K562 (cell line): ENCODE data around the gene OVCH2. TPM values are rescaled to one million over a fixed set of nuclear protein-coding genes. Genes with fewer than 3 reads are reported as not detected.

Experiments used
- ATAC-seq: fragments of 200-7000 bp; cut with Tn5 transposase; 3 replicates; pipeline ENCODE4 v1.9.1; 2020; ENCODE audit warnings: moderate library complexity
- BruUV-seq: library from RNA; stranded (reverse); fragments of 400-500 nt; replicated peaks from 2 replicates; lab custom pipeline; 2021; lab: Mats Ljungman, UMichigan
- CTCF ChIA-PET: fragments of 300-600 bp; formaldehyde crosslinking; extraction: SDS; loops from one replicate; lab custom pipeline; 2021; ENCODE audit warnings: low intra/inter-chr PET ratio; lab: Yijun Ruan, JAX
- POLR2A ChIA-PET: fragments of 300-600, 350-650 bp; sonication (Branson Sonifier 250); formaldehyde crosslinking; extraction: SDS; loops from one replicate; lab custom pipeline; 2021; ENCODE audit warnings: antibody characterized with exemption, inconsistent platforms; lab: Yijun Ruan, JAX
- DNase-seq, 4 experiments: peaks; one replicate each; pipeline versions ENCODE4 v3.0.0 to v3.0.0-alpha.2; 2011 to 2018; ENCODE audit warnings: low spot score in 3 of 4, mixed read lengths in 3 of 4; ENCODE audit errors: extremely low read depth in 1 of 4
- FAIRE-seq: peaks from 2 replicates; lab custom pipeline; 2011; peaks lifted over from hg19 to GRCh38; lab: Jason Lieb, UNC
- H2AFZ ChIP-seq: 2 replicates; pipeline ENCODE4 v1.6.0; 2011; ENCODE audit warnings: low read depth, low read length, control low read depth, inconsistent platforms
- H3K27ac ChIP-seq: fragments of 200-600 bp; 3 replicates; pipeline ENCODE4 v1.8.0; 2011; ENCODE audit warnings: low read depth, mild to moderate bottlenecking, control low read depth, inconsistent platforms, low read length, moderate library complexity, mixed read lengths; ENCODE audit errors: extremely low read depth
- H3K27me3 ChIP-seq, 2 experiments: fragments of 300-600 bp in 1 of 2; 2 replicates in 1 of 2; 3 replicates in 1 of 2; pipeline versions ENCODE4 v1.6.0 to v1.8.0; 2011; ENCODE audit warnings: inconsistent platforms in 2 of 2, low read length in 2 of 2, mild to moderate bottlenecking in 1 of 2, mixed read lengths in 1 of 2, moderate library complexity in 1 of 2; ENCODE audit not compliant: control insufficient read depth in 2 of 2, insufficient read depth in 2 of 2
- H3K36me3 ChIP-seq: fragments of 300-600 bp; 3 replicates; pipeline ENCODE4 v1.8.0; 2011; ENCODE audit warnings: mild to moderate bottlenecking, low read length, inconsistent platforms; ENCODE audit not compliant: control insufficient read depth, insufficient read depth
- H3K4me1 ChIP-seq, 2 experiments: fragments of 200-600 bp in 1 of 2; replicated peaks in 1 of 2; 2 replicates in 1 of 2; 3 replicates in 1 of 2; pipeline versions ENCODE4 v1.5.1 to v1.8.0; 2011; ENCODE audit warnings: inconsistent platforms in 2 of 2, low read length in 2 of 2, mild to moderate bottlenecking in 1 of 2, mixed read lengths in 1 of 2, moderate library complexity in 1 of 2; ENCODE audit not compliant: control insufficient read depth in 2 of 2, insufficient read depth in 2 of 2
- H3K4me2 ChIP-seq: 2 replicates; pipeline ENCODE4 v1.6.1; 2011; ENCODE audit warnings: low read length, control low read depth, inconsistent platforms, mixed read lengths; ENCODE audit not compliant: insufficient read depth
- H3K4me3 ChIP-seq: fragments of 200-600 bp; sonication (generic), shearing (Covaris generic); 2 replicates; pipeline ENCODE4 v1.5.1; 2016; ENCODE audit warnings: control low read depth, inconsistent platforms
- H3K79me2 ChIP-seq: fragments of 200-600 bp; 3 replicates; pipeline ENCODE4 v1.8.0; 2011; ENCODE audit warnings: low read length, inconsistent platforms; ENCODE audit not compliant: control insufficient read depth, insufficient read depth
- H3K9ac ChIP-seq, 2 experiments: 2 replicates each; pipeline versions ENCODE4 v1.6.0 to v1.6.1; 2011; ENCODE audit warnings: low read depth in 2 of 2, low read length in 2 of 2, control low read depth in 1 of 2, inconsistent platforms in 1 of 2, mild to moderate bottlenecking in 1 of 2, mixed read lengths in 1 of 2; ENCODE audit not compliant: insufficient read depth in 1 of 2
- H3K9me1 ChIP-seq: one replicate; pipeline ENCODE4 v1.6.0; 2011; ENCODE audit warnings: inconsistent platforms, mild to moderate bottlenecking, low read length, moderate library complexity; ENCODE audit not compliant: control insufficient read depth, insufficient read depth
- H3K9me3 ChIP-seq: replicated peaks from 2 replicates; pipeline ENCODE4 v1.5.1; 2011; ENCODE audit warnings: low read depth, low read length, inconsistent platforms; ENCODE audit not compliant: control insufficient read depth, insufficient read depth
- H4K20me1 ChIP-seq: replicated peaks from 2 replicates; pipeline ENCODE4 v1.6.1; 2011; ENCODE audit warnings: low read length, inconsistent platforms, mixed read lengths; ENCODE audit not compliant: control insufficient read depth, insufficient read depth
- ADNP ChIP-seq: fragments of 200-800 bp; sonication (Bioruptor generic); IDR thresholded peaks from 2 replicates; pipeline ENCODE4 v1.6.1; 2016; ENCODE audit warnings: missing genetic modification characterization, missing compliant biosample characterization
- ASH1L ChIP-seq: fragments of 450-650 bp; IDR thresholded peaks from 2 replicates; pipeline ENCODE4 v1.6.1; 2018; ENCODE audit warnings: borderline replicate concordance, mild to moderate bottlenecking, low read depth; ENCODE audit not compliant: partially characterized antibody
- CXXC5 ChIP-seq: fragments of 250-450 bp; sonication (Bioruptor Pico); IDR thresholded peaks from 2 replicates; pipeline ENCODE4 v1.8.0; 2022; ENCODE audit warnings: inconsistent platforms, mild to moderate bottlenecking, moderate library complexity
- E2F1 ChIP-seq: sonication (generic); formaldehyde crosslinking; IDR thresholded peaks from 2 replicates; pipeline ENCODE4 v1.8.1; 2023; ENCODE audit warnings: mild to moderate bottlenecking, missing genetic modification reagents, moderate library complexity
- ESRRB ChIP-seq: fragments of 250-450 bp; sonication (Bioruptor Pico); IDR thresholded peaks from 2 replicates; pipeline ENCODE4 v1.5.0; 2020; ENCODE audit warnings: mild to moderate bottlenecking, moderate library complexity, borderline replicate concordance
- GTF2E2 ChIP-seq: fragments of 200-800 bp; sonication (Bioruptor generic); IDR thresholded peaks from 2 replicates; pipeline ENCODE4 v1.6.1; 2016; ENCODE audit warnings: missing genetic modification characterization, missing compliant biosample characterization
- NFIC ChIP-seq: fragments of 450-650 bp; IDR thresholded peaks from 2 replicates; pipeline ENCODE4 v1.6.1; 2017; ENCODE audit warnings: mild to moderate bottlenecking, inconsistent platforms
- POLR2A ChIP-seq: fragments of 450-650 bp; conservative IDR thresholded peaks from 2 replicates; pipeline ENCODE4 v1.6.1; 2016
- PREB ChIP-seq: sonication (generic); formaldehyde crosslinking; IDR thresholded peaks from 2 replicates; pipeline ENCODE4 v1.8.1; 2023; ENCODE audit warnings: mild to moderate bottlenecking, missing genetic modification reagents
- RBBP5 ChIP-seq: fragments of 200-600 bp; sonication (generic); IDR thresholded peaks from 2 replicates; pipeline ENCODE4 v1.6.1; 2012; ENCODE audit warnings: borderline replicate concordance, mild to moderate bottlenecking, low read length, control low read depth, inconsistent platforms; ENCODE audit not compliant: insufficient read depth, poor library complexity, severe bottlenecking
- RFX1 ChIP-seq: fragments of 450-650 bp; IDR thresholded peaks from 2 replicates; pipeline ENCODE4 v1.6.1; 2016; ENCODE audit warnings: mild to moderate bottlenecking, moderate library complexity
- TAF15 ChIP-seq: fragments of 200-400 bp; formaldehyde crosslinking; IDR thresholded peaks from 2 replicates; pipeline ENCODE4 v1.6.1; 2017; ENCODE audit warnings: mild to moderate bottlenecking, low read depth, low read length, moderate library complexity
- TAF9B ChIP-seq: fragments of 450-650 bp; IDR thresholded peaks from 2 replicates; pipeline ENCODE4 v1.6.1; 2018; ENCODE audit warnings: mild to moderate bottlenecking; ENCODE audit not compliant: partially characterized antibody
- TEAD2 ChIP-seq: fragments of 450-650 bp; IDR thresholded peaks from 2 replicates; pipeline ENCODE4 v1.6.1; 2016; ENCODE audit warnings: missing genetic modification characterization, control low read depth, missing compliant biosample characterization
- ZKSCAN3 ChIP-seq: fragments of 250-450 bp; sonication (Bioruptor Pico); IDR thresholded peaks from 2 replicates; pipeline ENCODE4 v1.4.0; 2020
- ZNF133 ChIP-seq: fragments of 250-450 bp; sonication (Bioruptor Pico); IDR thresholded peaks from 2 replicates; pipeline ENCODE4 v1.4.0; 2020; ENCODE audit warnings: mild to moderate bottlenecking
- ZNF212 ChIP-seq: fragments of 450-650 bp; formaldehyde crosslinking; IDR thresholded peaks from 2 replicates; pipeline ENCODE4 v1.4.0; 2020; ENCODE audit warnings: mild to moderate bottlenecking
- ZNF583 ChIP-seq: fragments of 250-450 bp; sonication (Bioruptor Pico); IDR thresholded peaks from 2 replicates; pipeline ENCODE4 v1.4.0; 2020
- ZNF699 ChIP-seq: fragments of 250-450 bp; sonication (Bioruptor Pico); IDR thresholded peaks from 2 replicates; pipeline ENCODE4 v1.8.0; 2021; ENCODE audit warnings: mild to moderate bottlenecking, moderate library complexity; ENCODE audit not compliant: insufficient replicate concordance
- ZNF77 ChIP-seq: fragments of 250-450 bp; sonication (Bioruptor Pico); IDR thresholded peaks from 2 replicates; pipeline ENCODE4 v1.5.0; 2020
- WGBS: fragments of 100-300 bp; shearing (Covaris generic); methylation state at CpG from one replicate; pipeline ENCODE4 v1.1.6; 2016; ENCODE audit warnings: low coverage, mixed read lengths; ENCODE audit not compliant: insufficient coverage; ENCODE audit errors: missing lambda C conversion rate; 5-methylcytosine and 5-hydroxymethylcytosine counted together
- in situ Hi-C: fragments of 300-500 bp; cut with MboI; formaldehyde crosslinking; loops from 4 replicates; pipeline ENCODE4 v1.15.0; 2018; ENCODE audit warnings: inconsistent platforms, mixed read lengths
- intact Hi-C: fragments of 100-400 bp; cut with micrococcal nuclease; formaldehyde crosslinking; loops from 2 replicates; pipeline ENCODE4 v1.14.2; 2022
- polyA plus RNA-seq, 8 experiments: library from polyadenylated mRNA; depleted of rRNA in 4 of 8; stranded (reverse) in 5 of 8; unstranded in 3 of 8; fragments of >200 nt; fragmentation: Nextera tagmentation in 2 of 8; fragmentation: Illumina TruSeq in 1 of 8; extraction: Ambion mirVana in 2 of 8; extraction: Trizol in 1 of 8; gene quantifications; 2 replicates each; pipeline versions ENCODE4 v1.2.1 to v1.2.3, GENCODE V29; 2011 to 2014; ENCODE audit warnings: inconsistent platforms in 1 of 8, missing spikeins in 1 of 8
- total RNA-seq, 7 experiments: library from RNA; depleted of rRNA in 6 of 7; stranded (reverse); fragments of >200 nt in 6 of 7; fragmentation: Illumina TruSeq in 2 of 7; extraction: Trizol in 2 of 7; gene quantifications; 2 replicates each; pipeline versions ENCODE4 v1.2.1 to v1.2.3, GENCODE V29; 2011 to 2021; ENCODE audit warnings: low replicate concordance in 1 of 7

The OVCH2 gene
- total and polyA plus RNA-seq, 9 of the 15 experiments (the other 6 are each of a cell fraction or from before 2014, with no cell fraction given): not detected

- WGBS: 39% methylated on average over 2 of the region's 2 CpGs
- intact Hi-C loops: no loop called here
- ChIA-PET POLR2A (no interaction called here), CTCF (no interaction called here)
- no peaks in the 10 kb centered on the region for H3K9me3 ChIP-seq
- no peak for TF ChIP-seq ASH1L
- TF ChIP-seq ZKSCAN3 (CRISPR knock-in tag): no peak
- TF ChIP-seq TEAD2 (tag): no peak
- no peak for TF ChIP-seq GTF2E2 (tag)
- no peak for TF ChIP-seq RFX1
- no peak for TF ChIP-seq ZNF583 (CRISPR knock-in tag)
- TF ChIP-seq TAF9B: no peak
- TF ChIP-seq TAF15: no peak
- no peak for TF ChIP-seq ZNF212 (CRISPR knock-in tag)
- TF ChIP-seq RBBP5: no peak
- TF ChIP-seq ESRRB (CRISPR knock-in tag): no peak
- no peak for TF ChIP-seq ZNF699 (CRISPR knock-in tag)
- TF ChIP-seq E2F1: no peak
- no peak for TF ChIP-seq ZNF77 (CRISPR knock-in tag)
- TF ChIP-seq CXXC5 (CRISPR knock-in tag): no peak
- TF ChIP-seq POLR2A: no peak
- TF ChIP-seq ADNP (tag): no peak
- TF ChIP-seq ZNF133 (CRISPR knock-in tag): no peak
- TF ChIP-seq NFIC: no peak
- no peak for TF ChIP-seq PREB (CRISPR knock-in tag)
- H3K4me1 ChIP-seq: no peaks in the 10 kb centered on the region; a peak in 2 of 5 replicates
- H3K27me3 ChIP-seq: no peaks in the 10 kb centered on the region; a peak in 1 of 5 replicates
- H4K20me1 ChIP-seq: no peaks in the 10 kb centered on the region
- no peaks in the 10 kb centered on the region for H3K36me3 ChIP-seq
- in situ Hi-C loops: loop anchor here (25.0 kb wide), 1 partner anchor 580 kb away; the partner anchor contains the start of gene RBMXL2
- H3K27ac ChIP-seq: no peak overlapping the region
- BruUV-seq: no TSS peak
- FAIRE-seq (no peak), ATAC-seq (no peak), DNase-seq (no peak)
- no peaks in the 10 kb centered on the region for H3K9me1 ChIP-seq
- no peaks in the 10 kb centered on the region for H3K79me2 ChIP-seq
- no peak overlapping the region for H3K4me3 ChIP-seq
- H2AFZ ChIP-seq: no peak overlapping the region
- no peak overlapping the region for H3K9ac ChIP-seq
- no peak overlapping the region for H3K4me2 ChIP-seq
Observed at GRCh38 chr11:7667460-7667859, 38.8 kb downstream of the OVCH2 start.
